Measurements from ENCODE around the gene CHRDL1.

The CHRDL1 gene

GRCh38 chrX:110699109-110699508, 96.5 kb downstream of the CHRDL1 start:
- Histone ChIP-seq H3K4me1 (no peaks in the 10 kb centered on the region), H3K27me3 (no peaks in the 10 kb centered on the region), H3K9me3 (no peaks in the 10 kb centered on the region), H3K4me3 (no peak overlapping the region), H3K27ac (no peak overlapping the region), H3K36me3 (no peaks in the 10 kb centered on the region)
- intact Hi-C loops (cut with DNase I; ENCODE audit: low total_unique reads) = no loop called here
- TF ChIP-seq, protein P1, sequence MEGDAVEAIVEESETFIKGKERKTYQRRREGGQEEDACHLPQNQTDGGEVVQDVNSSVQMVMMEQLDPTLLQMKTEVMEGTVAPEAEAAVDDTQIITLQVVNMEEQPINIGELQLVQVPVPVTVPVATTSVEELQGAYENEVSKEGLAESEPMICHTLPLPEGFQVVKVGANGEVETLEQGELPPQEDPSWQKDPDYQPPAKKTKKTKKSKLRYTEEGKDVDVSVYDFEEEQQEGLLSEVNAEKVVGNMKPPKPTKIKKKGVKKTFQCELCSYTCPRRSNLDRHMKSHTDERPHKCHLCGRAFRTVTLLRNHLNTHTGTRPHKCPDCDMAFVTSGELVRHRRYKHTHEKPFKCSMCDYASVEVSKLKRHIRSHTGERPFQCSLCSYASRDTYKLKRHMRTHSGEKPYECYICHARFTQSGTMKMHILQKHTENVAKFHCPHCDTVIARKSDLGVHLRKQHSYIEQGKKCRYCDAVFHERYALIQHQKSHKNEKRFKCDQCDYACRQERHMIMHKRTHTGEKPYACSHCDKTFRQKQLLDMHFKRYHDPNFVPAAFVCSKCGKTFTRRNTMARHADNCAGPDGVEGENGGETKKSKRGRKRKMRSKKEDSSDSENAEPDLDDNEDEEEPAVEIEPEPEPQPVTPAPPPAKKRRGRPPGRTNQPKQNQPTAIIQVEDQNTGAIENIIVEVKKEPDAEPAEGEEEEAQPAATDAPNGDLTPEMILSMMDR (IDR thresholded peaks at IDR 0.05) = no peak
- peak in 1 of 2 donors; percentile 20 for DNase-seq

DNA sequence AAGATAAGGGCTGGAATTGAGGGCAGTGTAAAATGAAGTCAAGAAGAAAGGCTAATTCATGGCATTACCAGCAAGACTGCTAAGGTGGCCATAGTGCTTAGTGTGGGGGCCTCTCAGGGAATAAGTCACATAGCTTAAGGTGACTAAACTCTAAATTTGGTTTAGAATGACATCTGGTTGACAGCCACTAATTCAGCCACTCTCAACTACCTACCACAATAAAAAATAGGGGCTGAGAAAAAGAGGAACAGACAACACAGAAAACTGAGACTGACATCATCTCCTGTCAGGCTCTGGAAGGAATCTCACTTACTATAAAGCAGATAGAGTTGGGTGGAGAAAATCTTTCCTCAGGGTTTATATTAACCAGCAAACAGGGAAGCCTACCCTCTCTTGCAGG, 96.9 kb downstream of the CHRDL1 start:
- Histone ChIP-seq H3K27me3 (no peaks in the 10 kb centered on the region), H3K4me1 (no peaks in the 10 kb centered on the region), H3K27ac (no peak overlapping the region), H3K36me3 (no peaks in the 10 kb centered on the region), H3K4me3 (no peak overlapping the region), H3K9me3 (no peaks in the 10 kb centered on the region)
- no peak for DNase-seq
- TF ChIP-seq, protein P1 (IDR thresholded peaks at IDR 0.05) = no peak
- intact Hi-C loops (cut with DNase I; ENCODE audit: low total_unique reads) = no loop called here

DNA sequence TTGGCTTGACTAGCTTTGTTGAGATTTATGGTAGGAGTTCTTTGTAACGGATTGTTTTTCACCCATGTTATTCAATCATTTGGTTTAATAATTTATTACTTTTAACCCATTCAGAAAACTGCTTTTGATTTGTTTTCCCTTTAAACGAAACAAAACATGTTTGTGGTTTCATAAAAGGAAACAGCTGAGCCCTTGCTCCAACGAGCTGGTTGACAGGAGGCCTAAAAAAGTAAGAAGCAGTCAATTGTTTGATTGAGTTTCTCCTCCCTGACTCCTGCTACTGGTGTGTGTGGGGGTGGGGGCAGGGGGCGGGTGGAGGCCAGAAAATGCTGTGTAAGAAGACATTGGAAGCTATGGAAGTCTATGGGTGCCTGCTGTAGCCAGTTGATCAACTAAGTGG, 102.8 kb downstream of the CHRDL1 start:
- H3K36me3 ChIP-seq = no peaks in the 10 kb centered on the region
- intact Hi-C loops (cut with DNase I; ENCODE audit: low total_unique reads) = no loop called here
- no peaks in the 10 kb centered on the region for H3K27me3 ChIP-seq
- no peaks in the 10 kb centered on the region for H3K9me3 ChIP-seq
- DNase-seq = no peak
- no peak overlapping the region for H3K4me3 ChIP-seq
- TF ChIP-seq, protein P1 (IDR thresholded peaks at IDR 0.05) = no peak
- no peaks in the 10 kb centered on the region for H3K4me1 ChIP-seq
- no peak overlapping the region for H3K27ac ChIP-seq

DNA sequence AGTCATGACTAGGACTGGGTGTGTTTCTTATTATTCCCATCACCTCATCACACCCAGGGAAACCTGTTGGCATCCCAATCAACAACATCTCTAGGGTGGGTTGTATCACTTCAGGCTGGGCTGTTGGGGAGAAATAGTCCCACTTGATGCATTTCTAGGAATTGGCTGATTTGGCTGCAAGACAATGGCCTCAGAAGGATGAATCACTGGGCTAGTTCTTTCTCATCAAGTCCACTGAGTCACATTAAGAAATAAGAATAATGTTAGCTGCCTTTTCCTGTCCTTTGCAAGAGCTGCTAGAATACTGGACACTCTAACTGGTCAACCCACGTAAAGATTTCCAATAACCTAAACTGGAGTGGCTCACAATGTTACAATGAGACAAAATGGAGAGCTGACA, 104.2 kb downstream of the CHRDL1 start:
- Histone ChIP-seq H3K27ac (no peak overlapping the region), H3K4me3 (no peak overlapping the region), H3K4me1 (no peaks in the 10 kb centered on the region), H3K9me3 (no peaks in the 10 kb centered on the region), H3K27me3 (no peaks in the 10 kb centered on the region), H3K36me3 (no peaks in the 10 kb centered on the region)
- no peak for DNase-seq
- TF ChIP-seq, protein P1 (IDR thresholded peaks at IDR 0.05) = no peak
- intact Hi-C loops (cut with DNase I; ENCODE audit: low total_unique reads) = no loop called here

GRCh38 chrX:110684653-110685052, 111.0 kb downstream of the CHRDL1 start:
- intact Hi-C loops (cut with DNase I; ENCODE audit: low total_unique reads) = no loop called here
- H3K4me3 ChIP-seq = no peak overlapping the region
- no peak overlapping the region for H3K27ac ChIP-seq
- no peaks in the 10 kb centered on the region for H3K36me3 ChIP-seq
- TF ChIP-seq, protein P1 (IDR thresholded peaks at IDR 0.05) = no peak
- no peak for DNase-seq
- H3K9me3 ChIP-seq = no peaks in the 10 kb centered on the region
- no peaks in the 10 kb centered on the region for H3K4me1 ChIP-seq
- no peaks in the 10 kb centered on the region for H3K27me3 ChIP-seq

DNA sequence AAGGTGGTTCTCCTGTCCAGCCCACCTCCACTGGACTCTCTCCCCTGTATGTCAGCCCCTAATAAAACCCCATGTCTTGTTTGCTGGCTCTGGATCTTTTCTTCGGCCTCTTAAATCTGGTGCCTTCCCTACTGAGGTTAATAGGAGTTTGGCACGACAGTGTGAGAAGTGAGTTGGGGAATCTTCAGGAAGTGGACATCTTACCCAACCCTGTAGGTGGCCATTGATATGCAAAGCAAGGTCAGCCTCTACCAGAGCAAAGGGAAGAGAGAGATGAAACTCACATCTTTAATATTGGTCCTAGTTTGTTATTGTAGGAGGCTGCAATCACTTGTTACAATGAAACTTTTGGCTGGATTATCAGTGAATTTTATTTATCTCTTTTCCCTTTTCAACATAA, 111.7 kb downstream of the CHRDL1 start:
- no peaks in the 10 kb centered on the region for H3K4me1 ChIP-seq
- intact Hi-C loops (cut with DNase I; ENCODE audit: low total_unique reads) = no loop called here
- no peak for DNase-seq
- TF ChIP-seq, protein P1 (IDR thresholded peaks at IDR 0.05) = no peak
- no peak overlapping the region for H3K27ac ChIP-seq
- no peaks in the 10 kb centered on the region for H3K27me3 ChIP-seq
- H3K4me3 ChIP-seq = no peak overlapping the region
- no peaks in the 10 kb centered on the region for H3K9me3 ChIP-seq
- H3K36me3 ChIP-seq = no peaks in the 10 kb centered on the region
